ENCODE data around the gene SAMD14. TPM values are rescaled to one million over a fixed set of nuclear protein-coding genes. Genes with fewer than 3 reads are reported as not detected.

SAMD14 gene
- total and polyA plus RNA-seq, 11 donors: 0.44 to 3.9 (median 1.2) TPM

DNA sequence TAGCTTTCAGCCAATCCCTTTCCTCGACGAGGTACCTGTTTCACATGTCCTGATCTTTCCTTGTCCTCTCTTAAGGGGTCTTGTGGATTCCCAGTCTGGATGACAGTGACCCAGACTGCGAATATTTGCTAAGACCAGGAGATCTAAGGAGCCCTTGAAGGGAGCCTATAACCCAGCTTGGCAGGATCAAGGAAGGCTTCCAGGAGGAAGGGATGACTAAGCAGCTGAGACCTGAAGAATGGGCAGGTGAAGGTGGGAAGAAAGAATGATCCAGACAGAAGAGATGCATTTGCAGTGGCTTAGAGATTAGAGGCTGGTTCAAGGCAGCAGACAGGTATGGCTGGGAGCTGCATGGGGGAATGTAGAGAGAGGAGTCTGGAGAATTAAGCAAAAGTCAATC is 36.7 kb downstream of the SAMD14 start:
- WGBS, 4 donors: 83 to 92% (median 88%) methylated on average over 3 of the region's 3 CpGs
- ATAC-seq: no peak
- TF ChIP-seq, protein P1, sequence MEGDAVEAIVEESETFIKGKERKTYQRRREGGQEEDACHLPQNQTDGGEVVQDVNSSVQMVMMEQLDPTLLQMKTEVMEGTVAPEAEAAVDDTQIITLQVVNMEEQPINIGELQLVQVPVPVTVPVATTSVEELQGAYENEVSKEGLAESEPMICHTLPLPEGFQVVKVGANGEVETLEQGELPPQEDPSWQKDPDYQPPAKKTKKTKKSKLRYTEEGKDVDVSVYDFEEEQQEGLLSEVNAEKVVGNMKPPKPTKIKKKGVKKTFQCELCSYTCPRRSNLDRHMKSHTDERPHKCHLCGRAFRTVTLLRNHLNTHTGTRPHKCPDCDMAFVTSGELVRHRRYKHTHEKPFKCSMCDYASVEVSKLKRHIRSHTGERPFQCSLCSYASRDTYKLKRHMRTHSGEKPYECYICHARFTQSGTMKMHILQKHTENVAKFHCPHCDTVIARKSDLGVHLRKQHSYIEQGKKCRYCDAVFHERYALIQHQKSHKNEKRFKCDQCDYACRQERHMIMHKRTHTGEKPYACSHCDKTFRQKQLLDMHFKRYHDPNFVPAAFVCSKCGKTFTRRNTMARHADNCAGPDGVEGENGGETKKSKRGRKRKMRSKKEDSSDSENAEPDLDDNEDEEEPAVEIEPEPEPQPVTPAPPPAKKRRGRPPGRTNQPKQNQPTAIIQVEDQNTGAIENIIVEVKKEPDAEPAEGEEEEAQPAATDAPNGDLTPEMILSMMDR (IDR thresholded peaks at IDR 0.05): no peak
- TF ChIP-seq POLR2A (IDR thresholded peaks at IDR 0.05): no peak
- intact Hi-C loops (cut with DNase I): loop anchor here in 7 of 10 donors (5.0 to 10.0 kb wide), 4 partner anchors 36 to 204 kb away; partner anchors contain the start of gene ITGA3 (in 2 of the 7)
- no peak overlapping the region for H3K27ac ChIP-seq
- H3K27me3 ChIP-seq: no peaks in the 10 kb centered on the region
- peaks cover 0 to 35% (median 23%) of the 10 kb centered on the region in 12 donors for H3K4me1 ChIP-seq
- no peaks in the 10 kb centered on the region for H3K9me3 ChIP-seq
- H3K36me3 ChIP-seq: peaks cover 0 to 28% (median 18%) of the 10 kb centered on the region in 9 donors
- DNase-seq: no peak
- no peak overlapping the region for H3K4me3 ChIP-seq

DNA sequence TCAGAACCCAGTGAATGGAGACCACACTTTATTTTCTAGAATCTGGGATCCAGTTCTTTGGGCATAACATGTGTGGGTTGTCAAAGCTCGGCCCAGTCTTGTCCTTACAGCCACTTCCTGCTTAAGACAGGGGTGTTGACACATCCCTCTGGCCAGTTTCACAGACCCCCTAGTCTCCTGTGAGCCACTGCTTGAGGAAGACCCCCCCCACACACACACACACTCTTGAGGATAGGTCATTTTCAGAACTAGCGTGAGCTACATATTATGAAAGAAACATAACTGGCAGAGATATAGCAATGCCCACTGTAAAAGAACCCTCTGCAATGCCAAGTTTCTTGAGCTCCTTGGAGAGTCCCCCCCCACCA is 38.1 kb downstream of the SAMD14 start:
- TF ChIP-seq, protein P1 (IDR thresholded peaks at IDR 0.05): no peak
- TF ChIP-seq POLR2A (IDR thresholded peaks at IDR 0.05): no peak
- DNase-seq: no peak
- intact Hi-C loops (cut with DNase I): loop anchor here in 7 of 10 donors (5.0 to 10.0 kb wide), 4 partner anchors 35 to 205 kb away; partner anchors contain the start of gene ITGA3 (in 2 of the 7)
- no peak overlapping the region for H3K27ac ChIP-seq
- ATAC-seq: no peak
- no peaks in the 10 kb centered on the region for H3K9me3 ChIP-seq
- H3K27me3 ChIP-seq: no peaks in the 10 kb centered on the region
- peaks cover 0 to 23% (median 9%) of the 10 kb centered on the region in 12 donors for H3K4me1 ChIP-seq
- no peak overlapping the region for H3K4me3 ChIP-seq
- peaks cover 0 to 14% (median 9%) of the 10 kb centered on the region in 9 donors for H3K36me3 ChIP-seq
- 55 to 68% (median 66%) methylated on average over 2 of the region's 2 CpGs for WGBS, 4 donors

DNA sequence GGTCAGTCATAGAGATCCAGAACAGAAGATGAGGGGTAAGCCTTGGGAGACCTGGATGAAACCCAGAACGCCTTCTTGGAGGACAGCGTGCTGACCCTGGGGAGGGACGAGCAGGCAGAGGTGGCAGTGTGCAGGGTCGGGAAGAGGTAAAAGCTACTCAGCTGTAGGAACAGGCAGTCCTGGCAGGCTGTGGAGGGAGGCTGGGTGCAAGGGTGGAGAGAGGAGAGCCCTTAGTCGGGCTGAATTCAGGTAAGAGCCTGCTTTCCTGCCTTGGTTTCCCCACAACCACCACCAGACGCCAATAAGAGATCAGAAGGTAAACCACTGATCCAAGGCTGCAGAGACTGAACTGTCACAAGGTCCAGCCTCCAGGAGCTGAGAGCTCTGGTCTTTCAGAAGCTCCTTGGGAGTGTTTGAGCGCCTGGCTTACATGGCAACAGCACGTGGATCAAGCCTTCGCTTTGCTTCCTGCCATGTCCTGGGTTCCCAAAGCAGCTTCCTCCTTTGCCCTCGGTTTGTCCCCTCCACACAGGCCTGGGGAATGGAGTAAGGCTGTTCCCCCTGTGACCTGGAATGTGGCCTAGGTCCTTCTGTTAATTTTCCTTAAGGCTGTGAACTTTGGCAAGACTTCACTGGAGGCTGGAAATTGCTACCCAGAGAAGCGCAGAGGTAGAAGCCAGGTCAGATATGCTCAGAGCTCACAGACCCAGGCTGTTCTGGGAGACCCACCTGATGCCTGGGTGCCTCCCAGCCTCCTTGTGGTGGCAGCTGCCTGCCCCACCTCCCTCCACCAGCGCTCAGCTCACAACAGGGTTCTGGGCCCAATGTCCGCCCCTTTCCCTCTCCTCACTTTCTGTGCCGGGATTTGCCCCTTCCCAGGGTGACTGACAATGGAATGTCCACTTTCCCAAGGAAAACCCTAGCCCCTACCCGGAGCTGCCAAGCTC is 38.7 kb downstream of the SAMD14 start:
- WGBS, 4 donors: 78 to 82% (median 79%) methylated on average over 15 of the region's 15 CpGs
- peaks cover 0 to 14% (median 9%) of the 10 kb centered on the region in 9 donors for H3K36me3 ChIP-seq
- H3K9me3 ChIP-seq: no peaks in the 10 kb centered on the region
- DNase-seq (peak in 1 of 5 donors; percentile 48), ATAC-seq (no peak)
- no peak overlapping the region for H3K27ac ChIP-seq
- H3K4me1 ChIP-seq: peaks cover 0 to 17% (median 4%) of the 10 kb centered on the region in 12 donors
- no peaks in the 10 kb centered on the region for H3K27me3 ChIP-seq
- TF ChIP-seq POLR2A (IDR thresholded peaks at IDR 0.05): no peak
- TF ChIP-seq, protein P1 (IDR thresholded peaks at IDR 0.05): no peak
- H3K4me3 ChIP-seq: no peak overlapping the region
- intact Hi-C loops (cut with DNase I): loop anchor here in 7 of 10 donors (5.0 to 10.0 kb wide), 4 partner anchors 34 to 206 kb away; partner anchors contain the start of gene ITGA3 (in 2 of the 7)

DNA sequence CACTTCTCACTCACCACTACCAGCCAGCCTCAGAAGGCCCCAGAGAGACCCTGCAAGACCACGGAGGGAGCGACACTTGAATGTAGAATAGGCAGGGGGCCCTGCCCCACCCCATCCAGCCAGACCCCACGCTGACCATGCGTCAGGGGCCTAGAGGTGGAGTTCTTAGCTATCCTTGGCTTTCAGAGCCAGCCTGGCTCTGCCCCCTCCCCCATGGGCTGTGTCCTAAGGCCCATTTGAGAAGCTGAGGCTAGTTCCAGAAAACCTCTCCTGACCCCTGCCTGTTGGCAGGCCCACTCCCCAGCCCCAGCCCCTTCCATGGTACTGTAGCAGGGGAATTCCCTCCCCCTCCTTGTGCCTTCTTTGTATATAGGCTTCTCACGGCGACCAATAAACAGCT is 39.9 kb downstream of the SAMD14 start:
- WGBS, 4 donors: 75 to 88% (median 82%) methylated on average over 4 to 6 of the region's 6 CpGs
- Histone ChIP-seq H3K36me3 (peaks cover 0 to 14% (median 9%) of the 10 kb centered on the region in 9 donors), H3K9me3 (no peaks in the 10 kb centered on the region), H3K4me3 (no peak overlapping the region), H3K4me1 (peaks cover 0 to 9% (median 0%) of the 10 kb centered on the region in 12 donors), H3K27me3 (no peaks in the 10 kb centered on the region), H3K27ac (no peak overlapping the region)
- no peak for TF ChIP-seq POLR2A (IDR thresholded peaks at IDR 0.05)
- TF ChIP-seq, protein P1 (IDR thresholded peaks at IDR 0.05): no peak
- no peak for ATAC-seq
- DNase-seq: peak in 1 of 5 donors; percentile 48
- intact Hi-C loops (cut with DNase I): loop anchor here in 7 of 10 donors (5.0 to 10.0 kb wide), 4 partner anchors 33 to 207 kb away; partner anchors contain the start of gene ITGA3 (in 2 of the 7)

Measured in heart left ventricle (tissue), 16 donors.